GM12878 (cell line): ENCODE measurements around the gene SGIP1. TPM values are rescaled to one million over a fixed set of nuclear protein-coding genes. Genes with fewer than 3 reads are reported as not detected.

Source experiments
- ATAC-seq: fragments of 200-7000 bp; cut with Tn5 transposase; 3 replicates; pipeline ENCODE4 v1.9.1; 2020; ENCODE audit warnings: mild to moderate bottlenecking, moderate library complexity
- BruUV-seq: library from RNA; stranded (reverse); fragments of 400-500 nt; replicated peaks from 2 replicates; lab custom pipeline; 2021; lab: Mats Ljungman, UMichigan
- CTCF ChIA-PET: fragments of 300-600 bp; sonication (Branson Sonifier 250); formaldehyde crosslinking; extraction: SDS; loops from one replicate; lab custom pipeline; 2021; ENCODE audit warnings: inconsistent platforms; lab: Yijun Ruan, JAX
- POLR2A ChIA-PET: fragments of 350-600 bp; formaldehyde crosslinking; extraction: SDS; loops from one replicate; lab custom pipeline; 2021; ENCODE audit warnings: inconsistent platforms; lab: Charles Lee
- RAD21 ChIA-PET: fragments of 300-600 bp; sonication (Branson Sonifier 250); formaldehyde crosslinking; loops from one replicate; lab custom pipeline; 2023; ENCODE audit warnings: antibody characterized with exemption; ENCODE audit not compliant: unreplicated experiment; lab: Charles Lee
- SMC1A ChIA-PET: fragments of 300-600 bp; sonication (Branson Sonifier 250); formaldehyde crosslinking; loops from one replicate; lab custom pipeline; 2023; ENCODE audit not compliant: unreplicated experiment, uncharacterized antibody; lab: Charles Lee
- DNase-seq: peaks from one replicate; pipeline ENCODE4 v3.0.0-alpha.2; 2011; ENCODE audit warnings: low read depth, low spot score
- FAIRE-seq: peaks from 3 replicates; lab custom pipeline; 2011; peaks lifted over from hg19 to GRCh38; lab: Jason Lieb, UNC
- H2AFZ ChIP-seq: 2 replicates; pipeline ENCODE4 v1.6.0; 2011; ENCODE audit warnings: low read depth, low read length, control low read depth; ENCODE audit not compliant: control insufficient read depth
- H3K27ac ChIP-seq: 2 replicates; pipeline ENCODE4 v1.5.1; 2011; ENCODE audit warnings: control low read depth; ENCODE audit not compliant: control insufficient read depth, insufficient read depth
- H3K27me3 ChIP-seq, 2 experiments: replicated peaks in 1 of 2; 2 replicates each; pipeline versions ENCODE4 v1.6.0 to v1.6.1; 2011; ENCODE audit warnings: low read length in 1 of 2; ENCODE audit not compliant: control insufficient read depth in 2 of 2, insufficient read depth in 2 of 2
- H3K36me3 ChIP-seq, 2 experiments: 2 replicates each; pipeline ENCODE4 v1.5.1; 2011; ENCODE audit warnings: low read length in 1 of 2; ENCODE audit not compliant: control insufficient read depth in 2 of 2, insufficient read depth in 2 of 2
- H3K4me1 ChIP-seq: 2 replicates; pipeline ENCODE4 v1.6.1; 2011; ENCODE audit warnings: mild to moderate bottlenecking, low read length, moderate library complexity, mixed read lengths; ENCODE audit not compliant: control insufficient read depth, insufficient read depth
- H3K4me2 ChIP-seq: 2 replicates; pipeline ENCODE4 v1.6.0; 2011; ENCODE audit warnings: control low read depth; ENCODE audit not compliant: control insufficient read depth, insufficient read depth
- H3K4me3 ChIP-seq: fragments of 200-600 bp; sonication (generic); 2 replicates; pipeline ENCODE4 v1.5.1; 2016
- H3K79me2 ChIP-seq: 2 replicates; pipeline ENCODE4 v1.6.0; 2011; ENCODE audit warnings: low read length; ENCODE audit not compliant: control insufficient read depth, insufficient read depth
- H3K9ac ChIP-seq: 2 replicates; pipeline ENCODE4 v1.8.0; 2011; ENCODE audit warnings: low read length, control low read depth, mixed read lengths; ENCODE audit not compliant: control insufficient read depth, insufficient read depth
- H3K9me3 ChIP-seq: replicated peaks from 3 replicates; pipeline ENCODE4 v1.5.1; 2011; ENCODE audit warnings: mild to moderate bottlenecking, low read length; ENCODE audit not compliant: control insufficient read depth, insufficient read depth
- H4K20me1 ChIP-seq: 2 replicates; pipeline ENCODE4 v1.6.0; 2011; ENCODE audit not compliant: control insufficient read depth, insufficient read depth
- BCLAF1 ChIP-seq: fragments of 450-650 bp; IDR thresholded peaks from 2 replicates; pipeline ENCODE4 v1.6.1; 2017; ENCODE audit warnings: antibody characterized with exemption, mild to moderate bottlenecking, moderate library complexity
- BHLHE40 ChIP-seq, 2 experiments: fragments of 450-650 bp in 1 of 2; IDR thresholded peaks; 2 replicates each; pipeline ENCODE4 v1.6.1; 2011 to 2017; ENCODE audit warnings: low read depth in 2 of 2, borderline replicate concordance in 1 of 2, improper control_type of control experiment in 1 of 2, low read length in 1 of 2, mild to moderate bottlenecking in 1 of 2
- BMI1 ChIP-seq: fragments of 450-650 bp; IDR thresholded peaks from 2 replicates; pipeline ENCODE4 v1.6.1; 2016; ENCODE audit warnings: mild to moderate bottlenecking, moderate library complexity, borderline replicate concordance
- CHD1 ChIP-seq: IDR thresholded peaks from 2 replicates; pipeline ENCODE4 v1.6.1; 2012; ENCODE audit warnings: low read depth, low read length, improper control_type of control experiment
- EP300 ChIP-seq, 2 experiments: fragments of 150-350 bp in 1 of 2; IDR thresholded peaks; 2 replicates each; pipeline ENCODE4 v1.6.1; 2011 to 2012; ENCODE audit warnings: low read depth in 2 of 2, low read length in 2 of 2, borderline replicate concordance in 1 of 2, improper control_type of control experiment in 1 of 2, inconsistent platforms in 1 of 2; ENCODE audit not compliant: control insufficient read depth in 1 of 2
- PML ChIP-seq: IDR thresholded peaks from 2 replicates; pipeline ENCODE4 v1.6.1; 2012; ENCODE audit warnings: low read length, inconsistent platforms
- PRDM15 ChIP-seq: fragments of 450-650 bp; formaldehyde crosslinking; IDR thresholded peaks from 2 replicates; pipeline ENCODE4 v1.4.0; 2020; ENCODE audit warnings: mild to moderate bottlenecking, moderate library complexity
- SMAD1 ChIP-seq: fragments of 450-650 bp; IDR thresholded peaks from 2 replicates; pipeline ENCODE4 v1.6.1; 2018; ENCODE audit warnings: mild to moderate bottlenecking, low read depth; ENCODE audit not compliant: partially characterized antibody
- ZBED1 ChIP-seq: IDR thresholded peaks from 2 replicates; pipeline ENCODE4 v1.6.1; 2016; ENCODE audit warnings: borderline replicate concordance
- ZNF622 ChIP-seq: fragments of 450-650 bp; IDR thresholded peaks from 2 replicates; pipeline ENCODE4 v1.6.1; 2017; ENCODE audit warnings: mild to moderate bottlenecking, inconsistent platforms
- in situ Hi-C: fragments of 300-500 bp; cut with MboI; formaldehyde crosslinking; loops from 9 replicates; pipeline ENCODE4 v1.14.3; 2018; ENCODE audit warnings: mixed read lengths
- intact Hi-C: fragments of 100-400 bp; cut with micrococcal nuclease; formaldehyde crosslinking; loops from one replicate; pipeline ENCODE4 v1.14.2; 2022; ENCODE audit not compliant: unreplicated experiment
- polyA plus RNA-seq, 11 experiments: library from polyadenylated mRNA; depleted of rRNA in 4 of 11; unstranded in 6 of 11; stranded (reverse) in 5 of 11; fragments of >200 nt; fragmentation: Nextera tagmentation in 4 of 11; fragmentation: Illumina TruSeq in 1 of 11; extraction: Ambion mirVana in 4 of 11; extraction: Trizol in 1 of 11; gene quantifications; 1 replicate in 1 of 11; 2 replicates in 10 of 11; pipeline versions ENCODE4 v1.2.1 to v1.2.3, GENCODE V29; 2011 to 2016; ENCODE audit warnings: inconsistent platforms in 2 of 11, missing spikeins in 2 of 11, low read depth in 1 of 11
- total RNA-seq, 4 experiments: library from RNA; depleted of rRNA in 3 of 4; stranded (reverse); fragments of >200 nt in 3 of 4; fragmentation: Illumina TruSeq in 1 of 4; extraction: Trizol in 1 of 4; gene quantifications; 2 replicates each; pipeline versions ENCODE4 v1.2.1 to v1.2.3, GENCODE V29; 2013 to 2021
- TF ChIP-seq, protein P1 (sequence below), 3 experiments: IDR thresholded peaks in 2 of 3; conservative IDR thresholded peaks in 1 of 3; 2 replicates each; pipeline ENCODE4 v1.5.1; 2011; ENCODE audit warnings: low read depth in 3 of 3, low read length in 3 of 3, mild to moderate bottlenecking in 3 of 3, control low read depth in 2 of 3, moderate library complexity in 2 of 3, inconsistent platforms in 1 of 3, mixed read lengths in 1 of 3; ENCODE audit not compliant: control insufficient read depth in 2 of 3, insufficient read depth in 1 of 3; ENCODE audit errors: extremely low read depth in 1 of 3
- TF ChIP-seq, protein P2 (sequence below): IDR thresholded peaks from 2 replicates; pipeline ENCODE4 v1.6.1; 2011; ENCODE audit warnings: low read depth, low read length, improper control_type of control experiment, borderline replicate concordance

Gene SGIP1
- total and polyA plus RNA-seq, 10 of the 15 experiments (the other 5 are each of a cell fraction or from before 2014, with no cell fraction given): 0.15 TPM; not detected in 9

DNA sequence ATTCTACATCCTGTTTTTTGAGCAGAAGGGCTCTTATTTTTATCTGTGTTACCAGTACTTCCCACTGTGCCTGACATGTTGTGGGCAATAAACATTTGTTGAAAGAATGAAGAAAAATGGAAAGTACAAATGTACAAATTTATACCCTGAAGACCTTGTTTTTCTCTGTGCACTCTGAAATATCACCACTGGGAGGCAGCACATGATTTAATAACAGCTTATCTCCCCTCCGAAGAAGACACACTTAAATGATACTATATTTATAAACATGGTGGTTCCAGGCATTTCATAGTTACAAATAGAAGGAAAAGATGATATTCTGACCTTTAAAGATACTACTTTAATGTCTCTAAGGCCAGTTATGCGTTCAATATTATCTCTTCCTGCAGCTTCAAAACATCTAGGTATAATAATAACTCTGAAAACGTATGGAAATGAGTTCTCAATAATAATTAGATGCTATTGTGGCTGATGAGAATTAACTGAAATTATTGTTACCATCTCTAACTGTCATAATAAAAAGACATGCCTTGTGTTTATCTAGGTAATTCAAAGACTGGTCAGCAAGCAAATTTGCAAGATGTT, 231.1 kb downstream of the SGIP1 start (continued):
- TF ChIP-seq, protein P1, sequence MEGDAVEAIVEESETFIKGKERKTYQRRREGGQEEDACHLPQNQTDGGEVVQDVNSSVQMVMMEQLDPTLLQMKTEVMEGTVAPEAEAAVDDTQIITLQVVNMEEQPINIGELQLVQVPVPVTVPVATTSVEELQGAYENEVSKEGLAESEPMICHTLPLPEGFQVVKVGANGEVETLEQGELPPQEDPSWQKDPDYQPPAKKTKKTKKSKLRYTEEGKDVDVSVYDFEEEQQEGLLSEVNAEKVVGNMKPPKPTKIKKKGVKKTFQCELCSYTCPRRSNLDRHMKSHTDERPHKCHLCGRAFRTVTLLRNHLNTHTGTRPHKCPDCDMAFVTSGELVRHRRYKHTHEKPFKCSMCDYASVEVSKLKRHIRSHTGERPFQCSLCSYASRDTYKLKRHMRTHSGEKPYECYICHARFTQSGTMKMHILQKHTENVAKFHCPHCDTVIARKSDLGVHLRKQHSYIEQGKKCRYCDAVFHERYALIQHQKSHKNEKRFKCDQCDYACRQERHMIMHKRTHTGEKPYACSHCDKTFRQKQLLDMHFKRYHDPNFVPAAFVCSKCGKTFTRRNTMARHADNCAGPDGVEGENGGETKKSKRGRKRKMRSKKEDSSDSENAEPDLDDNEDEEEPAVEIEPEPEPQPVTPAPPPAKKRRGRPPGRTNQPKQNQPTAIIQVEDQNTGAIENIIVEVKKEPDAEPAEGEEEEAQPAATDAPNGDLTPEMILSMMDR (IDR thresholded peaks at IDR 0.05 in 2 of 3, conservative IDR thresholded peaks at IDR 0.05 in 1 of 3; ENCODE audit: control insufficient read depth in 2 of 3, extremely low read depth in 1 of 3, insufficient read depth in 1 of 3, low read depth in 3 of 3, low read length in 3 of 3): peak; percentile 50 to 75 (median 69)
- TF ChIP-seq ZNF622 (no peak), PRDM15 (CRISPR knock-in tag) (no peak), BHLHE40 (IDR thresholded peaks at IDR 0.05; ENCODE audit: borderline replicate concordance in 1 of 2, low read depth in 2 of 2, low read length in 1 of 2) (no peak)

DNA sequence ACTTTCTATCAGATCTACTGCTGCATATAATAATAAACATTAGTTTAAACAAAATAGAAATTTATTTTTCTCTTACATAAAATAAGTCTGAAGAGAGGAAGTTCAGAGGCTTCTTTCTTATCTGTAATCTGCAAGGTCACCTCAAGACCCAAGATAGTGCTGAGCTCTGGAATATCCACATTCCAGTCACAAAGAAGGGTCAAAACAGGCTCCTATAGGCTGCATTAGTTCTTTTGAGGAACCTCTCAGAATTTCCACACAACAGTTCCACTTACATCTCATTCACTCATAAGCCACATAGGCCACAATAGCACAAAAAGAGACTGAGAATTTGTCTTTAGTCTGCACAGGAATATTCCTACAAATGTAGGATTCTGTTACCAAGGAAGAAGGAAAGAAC, 233.7 kb downstream of the SGIP1 start:
- intact Hi-C loops: loop anchor here (5.0 kb wide), 3 partner anchors 160 to 735 kb away; no protein-coding TSS in a partner anchor
- TF ChIP-seq PML: no peak
- TF ChIP-seq EP300 (IDR thresholded peaks at IDR 0.05; ENCODE audit: borderline replicate concordance in 1 of 2, control insufficient read depth in 1 of 2, low read depth in 2 of 2, low read length in 2 of 2): no peak
- no peak for TF ChIP-seq BMI1
- no peak for TF ChIP-seq ZBED1
- no peak for TF ChIP-seq SMAD1
- TF ChIP-seq, protein P2, sequence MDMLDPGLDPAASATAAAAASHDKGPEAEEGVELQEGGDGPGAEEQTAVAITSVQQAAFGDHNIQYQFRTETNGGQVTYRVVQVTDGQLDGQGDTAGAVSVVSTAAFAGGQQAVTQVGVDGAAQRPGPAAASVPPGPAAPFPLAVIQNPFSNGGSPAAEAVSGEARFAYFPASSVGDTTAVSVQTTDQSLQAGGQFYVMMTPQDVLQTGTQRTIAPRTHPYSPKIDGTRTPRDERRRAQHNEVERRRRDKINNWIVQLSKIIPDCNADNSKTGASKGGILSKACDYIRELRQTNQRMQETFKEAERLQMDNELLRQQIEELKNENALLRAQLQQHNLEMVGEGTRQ: no peak
- no peak for TF ChIP-seq CHD1
- no peak for TF ChIP-seq BCLAF1

More for the DNA sequence above, 233.7 kb downstream of the SGIP1 start:
- ATAC-seq (no peak), DNase-seq (no peak), FAIRE-seq (no peak)
- Histone ChIP-seq H3K9ac (no peak overlapping the region), H2AFZ (no peak overlapping the region), H3K79me2 (no peaks in the 10 kb centered on the region), H3K4me2 (no peak overlapping the region), H4K20me1 (no peaks in the 10 kb centered on the region), H3K9me3 (no peaks in the 10 kb centered on the region), H3K27ac (no peak overlapping the region), H3K4me3 (no peak overlapping the region), H3K27me3 (no peaks in the 10 kb centered on the region; a peak in 1 of 4 replicates), H3K36me3 (no peaks in the 10 kb centered on the region), H3K4me1 (no peaks in the 10 kb centered on the region)
- ChIA-PET POLR2A (no interaction called here), SMC1A (interaction anchor here (1.3 kb wide), 1 partner anchor 10 kb away, joined by 4 read pairs; no protein-coding TSS in a partner anchor), CTCF (interaction anchor here (3.2 kb wide), 1 partner anchor 229 kb away, joined by 26 read pairs; no protein-coding TSS in a partner anchor), RAD21 (no interaction called here)
- no TSS peak for BruUV-seq
- in situ Hi-C loops: loop anchor here (25.0 kb wide), 1 partner anchor 720 kb away; no protein-coding TSS in a partner anchor
